ENCODE measurements around the gene SRRM3. TPM values are rescaled to one million over a fixed set of nuclear protein-coding genes. Genes with fewer than 3 reads are reported as not detected.
"Not testable (repeated sequence)": the region's sequence is repeated elsewhere in the genome, so short reads cannot be mapped to it uniquely, and the experiment has no call there.

Gene SRRM3
- polyA plus RNA-seq, 6 donors from 2014 or later: not detected

DNA sequence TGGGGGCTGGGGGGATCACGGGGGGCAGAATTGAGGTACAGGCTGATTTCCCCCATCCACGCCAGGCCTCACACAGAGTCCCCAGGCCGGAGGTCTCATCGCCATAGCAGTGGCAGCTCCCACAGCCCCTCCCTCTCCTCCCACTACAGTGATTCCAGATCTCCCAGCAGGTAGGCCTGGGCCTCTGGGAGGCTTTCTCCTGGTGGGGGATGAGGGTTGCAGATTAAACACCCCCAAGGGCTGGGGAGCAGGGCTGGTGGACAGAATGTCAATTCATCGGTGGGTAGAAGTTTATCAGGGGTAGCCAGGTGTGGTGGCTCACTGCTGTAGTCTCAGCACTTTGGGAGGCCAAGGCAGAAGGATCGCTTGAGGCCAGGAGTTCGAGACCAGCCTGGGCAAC, 63.6 kb downstream of the SRRM3 start:
- H3K4me1 Mint-ChIP-seq: peaks cover 13 to 24% (median 24%) of the 10 kb centered on the region in 3 donors
- peak overlapping the region in 2 of 6 donors; percentile 67 to 90 for H3K27ac Mint-ChIP-seq
- DNase-seq: no peak
- no peaks in the 10 kb centered on the region for H3K36me3 Mint-ChIP-seq
- ATAC-seq (ENCODE audit: low read depth in 2 of 2): no peak
- peaks cover 20 to 66% (median 41%) of the 10 kb centered on the region in 3 donors for H3K27me3 Mint-ChIP-seq
- H3K9me3 Mint-ChIP-seq: no peaks in the 10 kb centered on the region
- no peak overlapping the region for H3K4me3 Mint-ChIP-seq

- peaks cover 12 to 17% (median 13%) of the 10 kb centered on the region in 3 donors for H3K4me1 Mint-ChIP-seq
- DNase-seq (no peak), ATAC-seq (ENCODE audit: low read depth in 2 of 2) (peak; percentile 75 to 80)
- peaks cover 15 to 47% (median 25%) of the 10 kb centered on the region in 3 donors for H3K27me3 Mint-ChIP-seq
- no peaks in the 10 kb centered on the region for H3K9me3 Mint-ChIP-seq
- H3K36me3 Mint-ChIP-seq: no peaks in the 10 kb centered on the region
- H3K27ac Mint-ChIP-seq: peak overlapping the region in 2 of 6 donors; percentile 15 to 66
- peak overlapping the region; percentile 25 to 79 (median 69) for H3K4me3 Mint-ChIP-seq
Observed at GRCh38 chr7:76267107-76267893, 65.6 kb downstream of the SRRM3 start.

DNA sequence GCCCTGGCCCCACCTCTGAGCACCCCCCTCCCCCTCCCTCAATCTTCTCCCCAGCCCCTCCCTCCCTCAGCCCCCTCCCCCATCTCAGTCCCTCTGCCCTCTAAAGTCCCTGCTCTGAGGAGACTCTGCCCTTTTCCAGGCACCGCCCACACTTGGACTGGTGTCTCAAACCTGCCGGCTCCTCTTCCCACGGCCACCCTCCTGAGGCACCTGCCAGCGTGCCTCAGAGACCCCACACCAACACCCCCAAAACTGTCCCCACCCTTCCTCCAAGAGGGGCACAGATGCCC, 66.1 kb downstream of the SRRM3 start:
- peak overlapping the region in 1 of 6 donors; percentile 66 for H3K27ac Mint-ChIP-seq
- peaks cover 12 to 42% (median 22%) of the 10 kb centered on the region in 3 donors for H3K27me3 Mint-ChIP-seq
- H3K9me3 Mint-ChIP-seq: no peaks in the 10 kb centered on the region
- peak overlapping the region in 6 of 8 donors; percentile 32 to 76 (median 44) for H3K4me3 Mint-ChIP-seq
- DNase-seq (no peak), ATAC-seq (ENCODE audit: low read depth in 2 of 2) (peak in 1 of 2 donors; percentile 3)
- peaks cover 14 to 21% (median 15%) of the 10 kb centered on the region in 3 donors for H3K4me1 Mint-ChIP-seq
- no peaks in the 10 kb centered on the region for H3K36me3 Mint-ChIP-seq

DNA sequence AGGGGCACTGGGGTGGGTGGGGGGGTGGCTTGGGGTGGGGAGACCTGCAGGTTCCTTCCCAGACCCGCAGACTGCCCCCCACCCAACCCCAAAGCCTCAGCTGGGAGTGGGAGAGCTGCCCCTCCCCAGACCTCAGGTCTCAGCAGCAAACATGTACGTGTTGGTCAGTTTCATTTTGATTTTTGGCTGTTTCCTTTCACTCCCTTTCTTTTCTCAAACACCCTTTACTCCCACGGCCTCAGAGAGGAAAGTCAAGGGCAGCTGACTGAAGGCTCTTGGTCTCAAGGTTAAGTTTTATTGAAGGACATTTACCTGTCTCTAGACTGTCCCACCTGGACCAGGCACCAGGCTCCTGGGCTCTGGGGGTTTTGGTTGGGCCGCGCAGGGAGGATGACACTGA, 66.7 kb downstream of the SRRM3 start:
- H3K4me1 Mint-ChIP-seq: peaks cover 14 to 26% (median 19%) of the 10 kb centered on the region in 3 donors
- no peak for ATAC-seq (ENCODE audit: low read depth in 2 of 2)
- no peaks in the 10 kb centered on the region for H3K36me3 Mint-ChIP-seq
- no peaks in the 10 kb centered on the region for H3K9me3 Mint-ChIP-seq
- H3K27ac Mint-ChIP-seq: peak overlapping the region in 1 of 6 donors; percentile 22
- no peak for DNase-seq
- peak overlapping the region in 6 of 8 donors; percentile 19 to 82 (median 66) for H3K4me3 Mint-ChIP-seq
- H3K27me3 Mint-ChIP-seq: peaks cover 10 to 36% (median 22%) of the 10 kb centered on the region in 3 donors

DNA sequence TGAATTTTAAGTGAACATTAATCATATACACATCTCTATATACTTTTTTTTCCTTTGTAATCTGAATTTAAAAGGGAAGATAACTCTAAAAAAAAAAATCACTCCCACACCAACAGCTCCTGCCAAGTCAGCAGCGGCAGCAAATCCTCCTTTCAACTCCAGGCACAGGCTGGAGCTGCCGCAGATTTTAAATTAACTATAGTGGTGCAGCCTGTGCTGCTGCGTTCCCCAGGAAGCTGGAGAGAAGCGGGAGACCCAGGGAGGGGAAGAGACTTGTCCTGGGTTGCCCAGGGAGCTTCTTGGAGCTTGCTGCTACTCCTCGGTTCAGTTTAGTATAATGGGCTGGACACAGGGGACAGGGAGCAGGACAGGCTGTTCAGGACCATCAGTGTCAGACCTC, 68.2 kb downstream of the SRRM3 start:
- ATAC-seq (ENCODE audit: low read depth in 2 of 2) (no peak), DNase-seq (no peak)
- Mint-ChIP-seq H3K4me3 (peak overlapping the region in 2 of 8 donors; percentile 2 to 22), H3K27me3 (peaks cover 10 to 27% (median 21%) of the 10 kb centered on the region in 3 donors), H3K4me1 (peaks cover 14 to 30% (median 19%) of the 10 kb centered on the region in 3 donors), H3K9me3 (no peaks in the 10 kb centered on the region), H3K36me3 (no peaks in the 10 kb centered on the region), H3K27ac (no peak overlapping the region)

- peak overlapping the region in 1 of 8 donors; percentile 40 for H3K4me3 Mint-ChIP-seq
- H3K4me1 Mint-ChIP-seq: peaks cover 14 to 30% (median 19%) of the 10 kb centered on the region in 3 donors
- peaks cover 10 to 24% (median 16%) of the 10 kb centered on the region in 3 donors for H3K27me3 Mint-ChIP-seq
- peak overlapping the region in 1 of 6 donors; percentile 11 for H3K27ac Mint-ChIP-seq
- not testable (repeated sequence) for H3K9me3 Mint-ChIP-seq; H3K36me3 Mint-ChIP-seq; ATAC-seq (ENCODE audit: low read depth in 2 of 2); DNase-seq
Observed at GRCh38 chr7:76271384-76271783, 69.7 kb downstream of the SRRM3 start.

DNA sequence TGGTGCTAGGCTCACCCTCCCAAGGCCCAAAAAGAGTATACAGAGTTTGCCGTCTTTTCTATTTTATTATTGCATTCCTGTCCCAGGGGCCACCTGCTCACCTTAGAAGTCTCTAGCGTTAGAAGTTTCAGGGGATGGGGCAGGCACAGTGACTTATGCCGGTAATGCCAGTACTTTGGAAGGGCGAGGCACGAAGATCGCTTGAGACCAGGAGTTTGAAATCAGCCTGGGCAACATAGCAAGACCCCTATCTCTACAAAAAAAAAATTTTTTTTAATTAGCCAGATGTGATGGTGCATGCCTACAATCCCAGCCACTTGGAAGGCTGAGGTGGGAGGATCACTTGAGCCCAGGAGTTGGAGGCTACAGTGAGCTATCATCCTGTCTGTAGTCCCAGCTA, 70.4 kb downstream of the SRRM3 start:
- Mint-ChIP-seq H3K4me3 (no peak overlapping the region), H3K27me3 (peaks cover 14 to 31% (median 20%) of the 10 kb centered on the region in 3 donors), H3K9me3 (no peaks in the 10 kb centered on the region), H3K4me1 (peaks cover 14 to 24% (median 19%) of the 10 kb centered on the region in 3 donors), H3K27ac (no peak overlapping the region), H3K36me3 (no peaks in the 10 kb centered on the region)
- ATAC-seq (ENCODE audit: low read depth in 2 of 2): no peak
- DNase-seq: no peak

- Mint-ChIP-seq H3K36me3 (no peaks in the 10 kb centered on the region), H3K4me3 (peak overlapping the region in 1 of 8 donors; percentile 80), H3K27me3 (peaks cover 14 to 36% (median 22%) of the 10 kb centered on the region in 3 donors), H3K4me1 (peaks cover 11 to 19% (median 15%) of the 10 kb centered on the region in 3 donors), H3K9me3 (no peaks in the 10 kb centered on the region), H3K27ac (no peak overlapping the region)
- DNase-seq (no peak), ATAC-seq (ENCODE audit: low read depth in 2 of 2) (no peak)
Observed at GRCh38 chr7:76272851-76273497, 71.3 kb downstream of the SRRM3 start.

GRCh38 chr7:76273503-76273902, 71.8 kb downstream of the SRRM3 start:
- H3K27me3 Mint-ChIP-seq: peaks cover 14 to 34% (median 22%) of the 10 kb centered on the region in 3 donors
- H3K9me3 Mint-ChIP-seq: no peaks in the 10 kb centered on the region
- no peak for ATAC-seq (ENCODE audit: low read depth in 2 of 2)
- H3K4me1 Mint-ChIP-seq: peaks cover 8 to 15% (median 11%) of the 10 kb centered on the region in 3 donors
- no peaks in the 10 kb centered on the region for H3K36me3 Mint-ChIP-seq
- no peak overlapping the region for H3K4me3 Mint-ChIP-seq
- peak overlapping the region in 1 of 6 donors; percentile 13 for H3K27ac Mint-ChIP-seq
- no peak for DNase-seq

DNA sequence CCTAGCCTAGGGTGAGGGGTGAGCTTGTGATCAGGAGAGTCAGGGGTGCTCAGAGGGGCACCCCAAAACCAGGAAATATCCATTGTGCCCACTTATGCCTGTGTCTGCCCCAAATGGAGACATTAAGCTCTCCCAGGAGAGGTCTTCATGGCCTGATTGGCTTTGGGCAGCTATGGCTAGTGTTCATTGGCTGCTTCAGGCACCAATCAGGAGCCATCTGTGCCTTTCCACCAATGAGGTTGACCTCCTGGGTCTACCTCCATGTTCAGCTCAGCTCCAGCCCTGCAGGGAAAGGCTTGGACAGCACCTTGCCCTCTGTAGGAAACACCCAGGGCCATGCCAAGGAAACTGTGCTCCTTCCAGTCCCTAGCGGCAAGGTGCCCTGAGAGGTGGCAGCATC, 76.8 kb downstream of the SRRM3 start:
- Mint-ChIP-seq H3K4me3 (no peak overlapping the region), H3K9me3 (peaks cover 0 to 2% (median 0%) of the 10 kb centered on the region in 7 donors), H3K36me3 (peaks cover 0 to 9% of the 10 kb centered on the region in 2 donors), H3K4me1 (peaks cover 17 to 20% (median 17%) of the 10 kb centered on the region in 3 donors), H3K27ac (no peak overlapping the region), H3K27me3 (peaks cover 20 to 61% (median 57%) of the 10 kb centered on the region in 3 donors)
- ATAC-seq (ENCODE audit: low read depth in 2 of 2) (peak in 1 of 2 donors; percentile 12), DNase-seq (no peak)

DNA sequence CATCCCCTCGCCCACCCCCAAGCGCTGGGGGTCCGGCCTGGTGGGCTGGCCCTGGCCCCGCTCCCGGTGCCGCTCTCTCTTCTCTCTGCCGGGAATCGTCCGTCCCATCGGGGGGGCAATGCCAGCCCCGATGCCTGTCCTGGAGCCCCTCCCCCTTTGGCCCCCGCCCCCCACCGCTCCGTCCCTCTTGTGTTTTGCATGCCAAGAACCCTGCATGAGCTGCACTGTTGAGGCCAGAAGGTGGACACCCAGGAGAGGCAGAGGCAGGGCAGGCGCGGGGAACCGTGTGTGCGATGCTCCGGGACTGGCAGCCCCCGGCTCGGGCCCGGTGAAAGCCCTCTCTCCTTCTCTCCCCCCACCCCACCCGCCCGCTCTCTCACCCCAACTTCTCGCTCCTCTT, 78.7 kb downstream of the SRRM3 start:
- H3K36me3 Mint-ChIP-seq: peaks cover 0 to 9% of the 10 kb centered on the region in 2 donors
- H3K27ac Mint-ChIP-seq: no peak overlapping the region
- H3K4me3 Mint-ChIP-seq: peak overlapping the region in 2 of 8 donors; percentile 55 to 78
- no peak for DNase-seq
- ATAC-seq (ENCODE audit: low read depth in 2 of 2): no peak
- H3K27me3 Mint-ChIP-seq: peaks cover 29 to 80% (median 70%) of the 10 kb centered on the region in 3 donors
- peaks cover 17 to 20% (median 18%) of the 10 kb centered on the region in 3 donors for H3K4me1 Mint-ChIP-seq
- H3K9me3 Mint-ChIP-seq: peaks cover 0 to 2% (median 0%) of the 10 kb centered on the region in 7 donors

DNA sequence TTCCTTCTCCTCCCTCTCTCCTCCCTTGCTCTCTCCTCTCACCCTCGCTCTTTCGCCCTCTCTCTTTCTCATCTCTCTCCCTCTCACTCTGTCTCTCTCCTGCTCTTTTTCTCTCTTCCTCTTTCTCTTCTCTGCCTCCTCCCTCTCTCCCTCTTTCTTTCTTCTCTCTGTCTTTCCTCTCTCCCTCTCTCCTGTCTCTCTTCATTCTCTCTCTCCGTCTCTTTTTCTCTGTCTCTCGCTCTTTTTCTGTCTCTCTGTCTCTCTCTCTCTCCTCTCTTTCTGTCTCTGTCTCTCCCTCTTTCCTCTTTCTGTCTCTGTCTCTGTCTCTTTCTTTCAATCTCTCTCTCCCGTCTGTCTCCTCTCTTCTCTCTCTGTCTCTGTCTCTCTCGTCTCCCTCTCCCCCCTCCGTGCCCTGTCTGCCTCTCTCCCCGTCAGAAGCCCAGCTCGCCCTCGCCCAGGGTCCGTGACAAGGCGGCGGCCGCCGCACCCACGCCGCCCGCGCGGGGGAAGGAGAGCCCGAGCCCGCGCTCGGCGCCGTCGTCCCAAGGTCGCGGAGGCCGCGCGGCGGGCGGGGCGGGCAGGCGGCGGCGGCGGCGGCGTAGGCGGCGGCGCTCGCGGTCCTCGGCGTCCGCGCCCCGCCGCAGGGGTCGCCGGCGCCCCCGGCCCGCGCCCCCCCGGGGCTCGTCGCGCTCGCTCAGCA, 79.5 kb downstream of the SRRM3 start:
- peak overlapping the region in 4 of 6 donors; percentile 24 to 71 (median 32) for H3K27ac Mint-ChIP-seq
- peaks cover 0 to 2% (median 0%) of the 10 kb centered on the region in 7 donors for H3K9me3 Mint-ChIP-seq
- peaks cover 17 to 20% (median 18%) of the 10 kb centered on the region in 3 donors for H3K4me1 Mint-ChIP-seq
- DNase-seq: no peak
- peak overlapping the region; percentile 55 to 92 (median 84) for H3K4me3 Mint-ChIP-seq
- H3K27me3 Mint-ChIP-seq: peaks cover 29 to 82% (median 73%) of the 10 kb centered on the region in 3 donors
- peak; percentile 63 to 66 for ATAC-seq (ENCODE audit: low read depth in 2 of 2)
- peaks cover 0 to 9% of the 10 kb centered on the region in 2 donors for H3K36me3 Mint-ChIP-seq

Measured in naive B cell (primary cell).